Stimulated activated CD4-positive, alpha-beta T cell treated with anti-CD3 and anti-CD28 coated beads, Interleukin-1b, Interleukin-23, amount 100 ng/mL, for 24 hours (primary cell): ENCODE measurements around the gene PAPLN.
"Not testable (repeated sequence)": the region's sequence is repeated elsewhere in the genome, so short reads cannot be mapped to it uniquely, and the experiment has no call there.

ENCODE experiments used
- DNase-seq, 4 experiments: peaks; one replicate each; pipeline ENCODE4 v3.0.0-alpha.2; 2020; ENCODE audit warnings: low read depth in 4 of 4, low spot score in 1 of 4

PAPLN gene

DNA sequence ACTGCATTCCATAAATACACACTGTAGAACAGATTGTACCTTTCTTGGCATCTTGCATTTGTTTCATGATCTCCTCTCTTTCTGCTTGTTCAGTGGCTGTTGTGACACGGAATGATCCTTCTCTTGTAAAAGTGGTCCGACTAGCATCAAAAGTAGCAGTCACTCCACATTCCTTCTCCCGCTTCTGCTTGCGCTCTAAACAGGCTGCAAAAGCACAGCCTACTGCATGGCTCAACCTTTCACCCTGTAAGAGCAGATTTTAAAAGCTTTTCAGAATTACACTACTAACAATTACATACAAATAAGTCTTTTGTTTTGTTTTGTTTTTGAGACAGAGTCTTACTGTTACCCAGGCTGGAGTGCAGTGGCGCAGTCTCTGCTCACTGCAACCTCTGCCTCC lies 49.8 kb downstream of the PAPLN start:
- DNase-seq: no peak

- DNase-seq: no peak
These were observed 52.0 kb downstream of the PAPLN start for GRCh38 chr14:73289308-73289707.

DNA sequence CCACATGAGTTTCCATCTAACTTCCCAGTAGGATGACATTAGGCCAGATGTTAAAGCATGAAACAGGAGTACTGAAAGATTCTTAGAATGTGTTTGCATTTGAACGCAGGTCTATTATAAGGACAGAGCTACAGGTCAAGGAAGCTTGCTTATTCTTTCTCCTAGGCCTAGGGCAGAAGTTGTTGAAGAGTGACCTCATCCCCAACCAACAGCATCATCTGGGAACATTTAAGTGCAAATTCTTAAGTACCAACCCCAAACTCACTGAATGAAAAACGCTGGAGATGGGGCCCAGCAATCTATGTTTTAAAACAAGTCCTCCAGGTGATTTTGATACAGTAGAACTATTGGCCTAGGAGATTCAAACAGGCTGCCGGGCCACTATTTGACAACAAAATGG lies 52.4 kb downstream of the PAPLN start:
- DNase-seq: no peak

- DNase-seq: no peak
These were observed 53.0 kb downstream of the PAPLN start for GRCh38 chr14:73290279-73290678.

DNA sequence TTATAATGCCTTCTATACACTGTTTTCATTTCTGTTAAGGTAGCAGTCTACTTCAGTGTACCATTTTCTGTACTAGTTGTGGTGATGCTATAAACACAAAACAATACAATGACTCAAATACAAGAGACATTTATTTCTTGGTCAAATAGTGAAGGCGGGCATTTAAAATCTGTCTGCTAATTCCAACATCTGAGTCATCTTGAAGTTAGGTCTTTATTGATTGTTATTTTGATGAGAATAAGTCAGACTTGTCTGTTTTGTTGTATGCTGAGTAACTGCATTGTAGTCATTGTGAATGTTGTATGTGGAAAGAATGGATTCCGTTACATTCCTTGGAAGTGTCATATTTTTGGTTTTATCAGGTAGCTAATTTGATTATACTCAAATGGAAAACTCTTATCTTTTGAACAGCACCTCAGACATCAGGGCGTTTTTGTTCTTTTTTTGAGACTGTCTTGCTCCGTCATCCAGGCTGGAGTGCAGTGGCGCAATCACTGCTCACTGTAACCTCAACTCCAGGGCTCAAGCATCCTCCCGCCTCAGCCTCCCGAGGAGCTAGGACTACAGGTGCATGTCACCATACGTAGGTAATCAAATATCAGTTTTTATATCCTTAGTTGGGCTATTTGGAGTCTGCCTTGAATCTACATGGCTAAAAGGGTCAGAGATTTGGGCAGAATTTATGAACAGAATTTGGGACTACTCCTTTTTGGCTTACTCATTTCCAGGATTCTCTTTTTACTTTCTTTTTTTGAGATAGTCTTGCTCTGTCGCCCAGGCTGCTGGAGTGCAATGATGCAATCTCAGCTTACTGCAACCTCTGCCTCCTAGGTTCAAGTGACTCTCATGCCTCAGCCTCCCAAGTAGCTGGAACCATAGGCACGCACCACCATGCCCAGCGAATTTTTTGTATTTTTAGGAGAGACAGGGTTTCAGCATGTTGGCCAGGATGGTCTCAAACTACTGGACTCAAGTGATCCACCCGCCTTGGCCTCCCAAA lies 56.8 kb downstream of the PAPLN start:
- DNase-seq: no peak

- no peak for DNase-seq
These were observed 58.0 kb downstream of the PAPLN start for GRCh38 chr14:73295198-73295796.

DNA sequence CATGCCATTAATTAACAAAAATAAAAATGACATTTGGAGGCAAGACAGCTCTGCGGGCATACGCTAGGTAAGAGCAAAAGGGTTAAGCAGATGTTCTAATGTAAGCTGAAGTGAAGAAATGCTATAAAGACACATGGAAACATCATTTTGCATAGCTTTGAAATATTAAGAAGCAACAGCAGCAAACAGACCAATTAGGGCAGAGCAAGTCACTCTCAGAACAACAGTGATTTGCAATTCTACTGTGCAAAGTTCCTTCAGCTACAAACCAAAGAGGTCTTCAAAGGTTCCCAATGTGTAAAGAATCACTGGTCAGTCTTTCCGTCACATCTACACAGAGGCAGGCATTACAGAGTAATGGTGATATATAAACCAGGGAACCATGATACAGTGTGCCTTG lies 68.2 kb downstream of the PAPLN start:
- no peak for DNase-seq

GRCh38 chr14:73307261-73307660 lies 70.0 kb downstream of the PAPLN start:
- no peak for DNase-seq

- DNase-seq: not testable (repeated sequence)
These were observed 71.9 kb downstream of the PAPLN start for GRCh38 chr14:73309207-73309606.

DNA sequence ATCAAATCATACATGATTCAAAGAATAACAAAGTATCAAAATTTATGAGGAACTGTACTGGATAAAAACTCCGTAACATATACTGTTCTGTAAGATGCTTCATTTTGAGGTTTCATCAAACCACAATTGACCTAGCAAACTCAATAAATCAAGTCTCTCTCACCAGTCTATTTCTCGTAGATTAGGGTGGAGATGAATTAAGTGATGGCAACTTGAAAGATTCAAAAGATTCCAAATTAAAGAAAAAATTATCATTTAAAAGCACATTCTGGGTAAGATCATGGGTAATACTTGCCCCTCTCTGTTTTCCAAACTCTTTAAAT lies 74.4 kb downstream of the PAPLN start:
- no peak for DNase-seq

GRCh38 chr14:73312687-73313086 lies 75.4 kb downstream of the PAPLN start:
- DNase-seq: no peak

DNA sequence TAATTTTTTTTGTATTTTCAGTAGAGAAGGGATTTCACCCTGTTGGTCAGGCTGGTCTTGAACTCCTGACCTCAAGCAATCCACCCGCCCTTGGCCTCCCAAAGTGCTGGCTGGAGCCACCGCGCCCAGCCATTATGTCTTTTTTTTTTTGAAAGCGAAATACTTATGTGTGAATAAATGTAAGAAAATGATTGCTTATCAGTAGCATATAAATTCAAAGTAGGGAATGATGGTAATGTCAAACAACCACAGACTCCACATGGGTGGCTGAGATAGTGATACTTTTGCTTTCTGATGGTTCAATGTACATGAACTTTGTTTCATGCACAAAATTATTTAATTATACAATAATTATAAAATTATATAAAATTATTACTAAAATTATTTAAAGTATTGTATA lies 75.8 kb downstream of the PAPLN start:
- DNase-seq: no peak

GRCh38 chr14:73323896-73324399 lies 86.6 kb downstream of the PAPLN start:
- DNase-seq: no peak
